Small intestine (tissue), 7 donors: Measurements from ENCODE around the gene UTP18. TPM values are rescaled to one million over a fixed set of nuclear protein-coding genes. Genes with fewer than 3 reads are reported as not detected.
"Not testable (repeated sequence)": the region's sequence is repeated elsewhere in the genome, so short reads cannot be mapped to it uniquely, and the experiment has no call there.

Experiments
- DNase-seq, 2 donors: peaks; one replicate each; pipeline versions ENCODE4 v3.0.0 to v3.0.0-alpha.2; 2013
- FAIRE-seq: peaks from 2 replicates; lab custom pipeline; 2012; peaks lifted over from hg19 to GRCh38; lab: Jason Lieb, UNC
- H3K27ac ChIP-seq, 3 donors: one replicate each; pipeline ENCODE4 v1.5.1; 2013; ENCODE audit warnings: low read length in 2 of 3, mild to moderate bottlenecking in 2 of 3, control low read depth in 1 of 3, inconsistent platforms in 1 of 3, low read depth in 1 of 3, moderate library complexity in 1 of 3
- H3K27me3 ChIP-seq, 3 donors: one replicate each; pipeline ENCODE4 v1.6.1; 2013; ENCODE audit warnings: low read length in 3 of 3, inconsistent platforms in 1 of 3; ENCODE audit not compliant: control insufficient read depth in 3 of 3, insufficient read depth in 3 of 3
- H3K36me3 ChIP-seq, 3 donors: one replicate each; pipeline ENCODE4 v1.6.1; 2013; ENCODE audit warnings: low read length in 3 of 3, inconsistent platforms in 1 of 3, low read depth in 1 of 3, mild to moderate bottlenecking in 1 of 3, moderate library complexity in 1 of 3; ENCODE audit not compliant: control insufficient read depth in 3 of 3, insufficient read depth in 2 of 3
- H3K4me1 ChIP-seq, 3 donors: one replicate each; pipeline ENCODE4 v1.6.1; 2013; ENCODE audit warnings: low read length in 2 of 3, inconsistent platforms in 1 of 3, low read depth in 1 of 3, mild to moderate bottlenecking in 1 of 3, moderate library complexity in 1 of 3; ENCODE audit not compliant: control insufficient read depth in 3 of 3, insufficient read depth in 2 of 3
- H3K4me3 ChIP-seq, 3 donors: one replicate each; pipeline ENCODE4 v1.5.1; 2013; ENCODE audit warnings: low read length in 3 of 3, control low read depth in 1 of 3, inconsistent platforms in 1 of 3, low read depth in 1 of 3, mild to moderate bottlenecking in 1 of 3, moderate library complexity in 1 of 3
- H3K9me3 ChIP-seq, 2 donors: one replicate each; pipeline ENCODE4 v1.6.1; 2013; ENCODE audit warnings: low read depth in 1 of 2, low read length in 1 of 2; ENCODE audit not compliant: control insufficient read depth in 2 of 2, insufficient read depth in 1 of 2
- WGBS, 3 donors: extraction: QIAGEN DNeasy Blood & Tissue Kit; methylation state at CpG; one replicate each; pipeline ENCODE4 v1.1.7; 2013; 5-methylcytosine and 5-hydroxymethylcytosine counted together
- polyA plus RNA-seq, 4 donors: library from polyadenylated mRNA; stranded (reverse) in 3 of 4; unstranded in 1 of 4; fragments of 200-250 nt in 3 of 4; fragments of 120-200 nt in 1 of 4; gene quantifications; one replicate each; pipeline versions ENCODE4 v1.2.1 to v1.2.3, GENCODE V29; 2013
- donor health status: healthy with polysubstance abuse.
- donor health status: control.
- donor health status: control.
- donor health status: Bipolar disorder and iron deficiency.
- donor health status: healthy.

UTP18 gene
- polyA plus RNA-seq, 4 donors: 11.4 to 37.4 (median 27.9) TPM

DNA sequence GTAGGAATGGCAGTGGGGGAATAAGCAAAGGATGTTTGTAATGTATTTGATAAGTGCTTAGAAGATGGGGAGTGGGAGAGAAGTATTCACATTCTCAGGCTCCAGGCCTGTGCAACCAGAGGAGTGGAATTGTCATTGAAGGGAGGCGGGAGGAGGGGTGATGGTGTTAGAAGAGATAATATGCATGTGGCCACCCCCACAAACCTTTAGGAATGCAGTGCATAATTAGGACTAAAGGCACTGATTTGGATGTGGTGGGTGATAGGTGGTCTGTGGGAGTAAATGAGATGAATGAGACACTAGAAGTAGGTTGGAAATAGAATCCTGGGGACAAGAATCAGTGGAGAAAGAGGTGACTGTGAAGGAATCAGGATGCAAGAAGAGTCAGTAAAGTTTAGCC is 27.1 kb downstream of the UTP18 start:
- DNase-seq (no peak), FAIRE-seq (no peak)
- no peak overlapping the region for H3K27ac ChIP-seq
- WGBS, 3 donors: 96 to 100% (median 100%) methylated on average over 1 of the region's 1 CpG
- no peaks in the 10 kb centered on the region for H3K4me1 ChIP-seq
- H3K27me3 ChIP-seq: no peaks in the 10 kb centered on the region
- H3K4me3 ChIP-seq: no peak overlapping the region
- peaks cover 8 to 23% (median 18%) of the 10 kb centered on the region in 3 donors for H3K36me3 ChIP-seq
- no peaks in the 10 kb centered on the region for H3K9me3 ChIP-seq

DNA sequence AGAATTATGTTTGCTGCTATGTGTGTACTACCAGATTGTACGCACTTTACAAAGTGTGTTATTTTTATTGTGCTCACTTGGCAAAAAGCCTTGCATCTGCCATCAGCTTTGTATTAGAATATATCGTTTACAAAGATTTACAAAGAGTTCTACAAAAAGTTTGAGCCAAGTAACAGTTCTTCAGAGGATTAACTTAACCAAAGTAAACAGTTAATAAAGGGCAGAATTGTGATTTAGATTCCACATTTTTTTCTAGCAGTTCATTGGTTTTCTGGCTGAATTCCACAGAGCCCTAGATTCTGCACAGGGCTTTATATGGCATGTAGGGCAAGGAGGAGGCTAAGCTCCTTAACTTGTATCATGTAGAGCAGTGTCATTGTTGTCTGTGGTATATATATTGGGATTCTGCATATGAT is 29.4 kb downstream of the UTP18 start:
- DNase-seq: no peak
- FAIRE-seq: no peak
- Histone ChIP-seq H3K27ac (no peak overlapping the region), H3K36me3 (peaks cover 8 to 18% (median 17%) of the 10 kb centered on the region in 3 donors), H3K4me1 (no peaks in the 10 kb centered on the region), H3K27me3 (no peaks in the 10 kb centered on the region), H3K9me3 (no peaks in the 10 kb centered on the region), H3K4me3 (no peak overlapping the region)
- WGBS, 3 donors: 81 to 95% (median 89%) methylated on average over 2 of the region's 2 CpGs

DNA sequence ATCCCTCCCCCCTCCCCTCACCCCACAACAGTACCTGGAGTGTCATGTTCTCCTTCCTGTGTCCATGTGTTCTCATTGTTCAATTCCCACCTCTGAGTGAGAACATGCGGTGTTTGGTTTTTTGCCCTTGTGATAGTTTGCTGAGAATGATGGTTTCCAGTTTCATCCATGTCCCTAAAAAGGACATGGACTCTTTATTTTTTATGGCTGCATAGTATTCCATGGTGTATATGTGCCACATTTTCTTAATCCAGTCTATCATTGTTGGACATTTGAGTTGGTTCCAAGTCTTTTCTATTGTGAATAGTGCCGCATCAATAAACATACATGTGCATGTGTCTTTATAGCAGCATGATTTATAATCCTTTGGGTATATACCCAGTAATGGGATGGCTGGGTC is 34.0 kb downstream of the UTP18 start:
- WGBS, 3 donors: 96 to 100% (median 98%) methylated on average over 2 of the region's 2 CpGs
- H3K27ac ChIP-seq, H3K36me3 ChIP-seq, H3K9me3 ChIP-seq, H3K4me1 ChIP-seq, H3K27me3 ChIP-seq, H3K4me3 ChIP-seq, FAIRE-seq, DNase-seq: not testable (repeated sequence)

DNA sequence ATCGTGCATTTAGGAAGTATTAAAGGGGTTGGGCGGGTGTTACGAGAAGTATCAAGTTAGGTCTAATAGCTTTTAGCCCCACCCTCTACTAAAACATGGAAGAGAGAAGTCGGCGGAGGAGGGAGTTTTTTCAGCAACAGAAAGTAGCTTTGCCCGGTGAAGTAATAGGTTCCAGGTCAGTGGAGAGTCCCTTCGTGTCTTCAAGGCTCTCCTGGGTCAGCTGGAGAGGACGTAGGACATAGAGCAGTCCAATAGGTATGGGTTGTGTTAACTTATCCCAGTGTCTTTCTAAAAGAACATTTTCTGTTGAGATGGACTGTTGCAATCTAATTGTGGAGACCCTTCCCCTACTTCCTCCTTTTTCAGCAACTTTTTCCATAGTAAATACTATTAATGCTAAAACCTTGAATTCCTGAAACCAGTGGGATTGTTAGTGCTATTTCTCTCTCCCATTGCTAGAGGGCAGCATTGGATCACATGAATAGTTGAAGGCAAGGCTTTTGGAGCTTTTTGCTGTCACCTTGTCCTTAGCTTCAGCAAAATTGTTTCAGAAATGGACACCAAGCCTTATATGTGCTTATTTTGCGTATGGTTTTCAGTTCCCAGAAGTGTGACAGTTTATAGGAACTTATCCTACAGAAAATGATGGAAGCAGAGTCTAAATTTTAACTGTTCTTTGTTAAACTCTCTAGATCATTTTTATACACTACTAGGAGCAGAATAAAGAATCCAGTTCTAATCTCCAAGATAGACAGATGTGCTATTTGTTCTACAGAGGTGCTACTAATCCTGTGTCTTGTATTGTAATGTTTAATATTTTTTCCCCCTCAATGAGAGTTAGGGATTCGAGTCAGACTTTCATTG is 38.4 kb downstream of the UTP18 start:
- H3K9me3 ChIP-seq: no peaks in the 10 kb centered on the region
- H3K4me1 ChIP-seq: no peaks in the 10 kb centered on the region
- H3K27me3 ChIP-seq: no peaks in the 10 kb centered on the region
- no peak overlapping the region for H3K4me3 ChIP-seq
- DNase-seq (peak; percentile 33 to 34), FAIRE-seq (no peak)
- no peak overlapping the region for H3K27ac ChIP-seq
- 58 to 74% (median 59%) methylated on average over 10 of the region's 10 CpGs for WGBS, 3 donors
- H3K36me3 ChIP-seq: peaks cover 0 to 3% (median 2%) of the 10 kb centered on the region in 3 donors

DNA sequence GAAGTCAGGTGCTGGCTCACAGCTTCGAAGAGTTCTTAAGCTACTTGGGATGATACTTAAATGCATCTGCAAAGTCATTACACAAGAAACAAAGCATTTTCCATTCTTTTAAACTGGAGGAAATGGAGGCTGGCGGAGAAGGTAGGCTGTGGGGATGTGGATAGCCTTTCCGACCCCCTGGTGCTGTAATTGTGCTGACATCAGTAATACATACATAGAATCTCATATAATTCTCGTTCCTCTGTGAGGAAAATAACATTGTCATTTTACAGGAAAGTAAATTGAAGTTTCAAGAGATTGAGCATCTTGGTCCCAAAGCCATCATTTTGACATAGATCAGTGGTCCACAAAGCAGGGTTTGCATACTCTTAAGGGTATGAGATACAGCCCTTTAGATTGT is 39.5 kb downstream of the UTP18 start:
- no peak overlapping the region for H3K4me3 ChIP-seq
- H3K27ac ChIP-seq: no peak overlapping the region
- H3K4me1 ChIP-seq: no peaks in the 10 kb centered on the region
- no peak for DNase-seq
- H3K27me3 ChIP-seq: no peaks in the 10 kb centered on the region
- peaks cover 0 to 3% (median 2%) of the 10 kb centered on the region in 3 donors for H3K36me3 ChIP-seq
- WGBS, 3 donors: 95 to 98% (median 95%) methylated on average over 4 of the region's 4 CpGs
- FAIRE-seq: no peak
- H3K9me3 ChIP-seq: no peaks in the 10 kb centered on the region

DNA sequence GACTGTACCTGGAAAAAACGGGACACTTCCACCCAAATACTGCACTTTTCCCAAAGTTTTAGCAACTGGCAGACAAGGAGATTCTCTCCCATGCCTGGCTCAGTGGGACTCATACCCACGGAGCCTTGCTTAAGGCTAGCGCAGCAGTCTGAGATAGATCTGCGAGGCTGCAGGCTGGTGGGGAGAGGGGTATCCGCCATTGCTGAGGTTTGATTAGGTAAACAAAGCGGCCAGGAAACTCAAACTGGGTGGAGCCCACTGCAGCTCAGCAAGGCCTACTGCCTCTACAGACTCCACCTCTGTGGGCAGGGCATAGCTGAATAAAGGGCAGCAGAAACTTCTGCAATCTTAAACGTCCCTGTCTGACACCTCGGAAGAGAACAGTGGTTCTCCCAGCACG is 44.8 kb downstream of the UTP18 start:
- Histone ChIP-seq H3K27me3 (no peaks in the 10 kb centered on the region), H3K9me3 (peaks cover 0 to 5% of the 10 kb centered on the region in 2 donors), H3K4me1 (no peaks in the 10 kb centered on the region), H3K27ac (no peak overlapping the region), H3K4me3 (no peak overlapping the region), H3K36me3 (no peaks in the 10 kb centered on the region)
- DNase-seq: no peak
- WGBS, 3 donors: 89 to 91% (median 91%) methylated on average over 9 of the region's 9 CpGs
- no peak for FAIRE-seq

DNA sequence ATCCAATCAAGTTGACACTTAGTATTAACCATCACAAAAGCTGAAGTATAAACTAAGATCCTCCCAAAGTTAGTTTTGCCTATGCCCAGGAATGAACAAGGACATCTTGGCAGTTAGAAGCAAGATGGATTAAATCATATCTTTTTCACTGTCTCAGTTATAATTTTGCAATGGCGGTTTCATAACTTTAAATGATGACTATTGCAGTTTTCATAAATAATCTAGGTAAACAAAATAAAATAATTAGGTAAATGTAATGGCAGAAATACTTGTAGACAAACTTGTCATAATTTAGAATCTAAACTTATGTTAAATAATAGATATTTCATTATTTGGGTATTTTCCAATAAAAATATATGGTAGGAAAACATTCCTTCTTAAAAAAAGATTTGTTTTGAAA is 51.7 kb downstream of the UTP18 start:
- 74 to 95% (median 93%) methylated on average over 1 of the region's 1 CpG for WGBS, 3 donors
- H3K36me3 ChIP-seq, DNase-seq, H3K4me3 ChIP-seq, H3K27me3 ChIP-seq, H3K27ac ChIP-seq, FAIRE-seq, H3K9me3 ChIP-seq, H3K4me1 ChIP-seq: not testable (repeated sequence)

DNA sequence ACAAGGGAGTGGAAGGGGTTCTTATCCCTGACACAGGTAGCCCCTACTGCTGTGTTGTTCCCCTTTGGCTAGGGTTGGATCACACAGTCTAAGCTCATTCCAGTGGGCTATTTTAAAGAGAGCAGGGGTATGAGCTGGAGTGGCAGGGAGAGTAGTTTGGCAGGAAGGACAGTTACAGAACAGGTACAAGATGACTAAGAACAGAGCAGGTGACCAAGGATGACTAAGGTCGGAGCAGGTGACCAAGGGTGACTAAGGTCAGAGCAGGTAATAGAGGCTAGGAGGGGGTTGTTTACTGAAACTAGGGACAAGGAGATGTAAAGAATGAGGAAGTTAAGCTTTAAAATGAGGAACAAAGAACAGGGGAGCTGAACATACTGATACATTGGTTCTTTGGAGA is 58.8 kb downstream of the UTP18 start:
- FAIRE-seq (no peak), DNase-seq (no peak)
- WGBS, 3 donors: 79 to 95% (median 87%) methylated on average over 1 of the region's 1 CpG
- H3K36me3 ChIP-seq: no peaks in the 10 kb centered on the region
- no peaks in the 10 kb centered on the region for H3K4me1 ChIP-seq
- H3K27ac ChIP-seq: no peak overlapping the region
- no peak overlapping the region for H3K4me3 ChIP-seq
- peaks cover 0 to 2% (median 0%) of the 10 kb centered on the region in 3 donors for H3K27me3 ChIP-seq
- H3K9me3 ChIP-seq: peaks cover 0 to 9% of the 10 kb centered on the region in 2 donors
